Liver (tissue), 9 donors: Measurements from ENCODE around the gene TRAPPC3L. TPM values are rescaled to one million over a fixed set of nuclear protein-coding genes. Genes with fewer than 3 reads are reported as not detected.

Experiments
- DNase-seq: peaks from one replicate; pipeline ENCODE4 v3.0.0-alpha.2; 2017; ENCODE audit warnings: low spot score
- H3K27ac ChIP-seq, 2 donors: one replicate each; pipeline ENCODE4 v1.7.0; 2013; ENCODE audit warnings: inconsistent platforms in 2 of 2, low read length in 2 of 2, control low read depth in 1 of 2, low read depth in 1 of 2, mild to moderate bottlenecking in 1 of 2
- H3K27me3 ChIP-seq, 4 donors: one replicate each; pipeline versions ENCODE4 v1.6.1 to v1.7.0; 2013; ENCODE audit warnings: low read length in 3 of 4, inconsistent platforms in 1 of 4, mild to moderate bottlenecking in 1 of 4, moderate library complexity in 1 of 4; ENCODE audit not compliant: control insufficient read depth in 4 of 4, insufficient read depth in 4 of 4
- H3K36me3 ChIP-seq, 4 donors: one replicate each; pipeline versions ENCODE4 v1.6.1 to v1.7.0; 2013; ENCODE audit warnings: low read length in 3 of 4, mild to moderate bottlenecking in 3 of 4, low read depth in 1 of 4, moderate library complexity in 1 of 4; ENCODE audit not compliant: control insufficient read depth in 4 of 4, insufficient read depth in 3 of 4
- H3K4me1 ChIP-seq, 4 donors: one replicate each; pipeline versions ENCODE4 v1.6.1 to v1.7.0; 2013; ENCODE audit warnings: low read length in 3 of 4, mild to moderate bottlenecking in 3 of 4, moderate library complexity in 1 of 4; ENCODE audit not compliant: control insufficient read depth in 4 of 4, insufficient read depth in 4 of 4
- H3K4me3 ChIP-seq, 3 donors: one replicate each; pipeline versions ENCODE4 v1.6.1 to v1.7.0; 2013; ENCODE audit warnings: low read length in 3 of 3, control low read depth in 1 of 3, low read depth in 1 of 3, mild to moderate bottlenecking in 1 of 3
- H3K9ac ChIP-seq, 2 donors: one replicate each; pipeline ENCODE4 v1.7.0; 2013; ENCODE audit warnings: low read length in 2 of 2, mild to moderate bottlenecking in 2 of 2, moderate library complexity in 2 of 2, control low read depth in 1 of 2, low read depth in 1 of 2
- H3K9me3 ChIP-seq, 4 donors: one replicate each; pipeline versions ENCODE4 v1.6.1 to v1.7.0; 2013; ENCODE audit warnings: low read length in 3 of 4; ENCODE audit not compliant: control insufficient read depth in 4 of 4
- EGR1 ChIP-seq, 2 donors: IDR thresholded peaks; 2 replicates each; pipeline ENCODE4 v1.6.1; 2016 to 2018; ENCODE audit warnings: antibody characterized with exemption in 2 of 2, low read depth in 2 of 2
- FOXA1 ChIP-seq: IDR thresholded peaks from 2 replicates; pipeline ENCODE4 v1.6.1; 2016; ENCODE audit warnings: antibody characterized with exemption
- GABPA ChIP-seq, 2 donors: IDR thresholded peaks in 1 of 2; conservative IDR thresholded peaks in 1 of 2; 2 replicates each; pipeline ENCODE4 v1.6.1; 2016; ENCODE audit warnings: antibody characterized with exemption in 2 of 2, mild to moderate bottlenecking in 1 of 2, moderate library complexity in 1 of 2
- HNF4A ChIP-seq, 2 donors: conservative IDR thresholded peaks; 2 replicates each; pipeline ENCODE4 v1.6.1; 2016; ENCODE audit warnings: antibody characterized with exemption in 2 of 2, mild to moderate bottlenecking in 2 of 2
- JUND ChIP-seq, 2 donors: IDR thresholded peaks; 2 replicates each; pipeline ENCODE4 v1.6.1; 2016; ENCODE audit warnings: antibody characterized with exemption in 2 of 2
- NR2F2 ChIP-seq: IDR thresholded peaks from 2 replicates; pipeline ENCODE4 v1.6.1; 2016; ENCODE audit warnings: antibody characterized with exemption
- RAD21 ChIP-seq, 2 donors: IDR thresholded peaks; 2 replicates each; pipeline ENCODE4 v1.6.1; 2016; ENCODE audit warnings: antibody characterized with exemption in 2 of 2, mild to moderate bottlenecking in 2 of 2
- RXRA ChIP-seq, 2 donors: IDR thresholded peaks; 2 replicates each; pipeline ENCODE4 v1.6.1; 2017 to 2018; ENCODE audit warnings: antibody characterized with exemption in 2 of 2, mild to moderate bottlenecking in 1 of 2
- SP1 ChIP-seq: IDR thresholded peaks from 2 replicates; pipeline ENCODE4 v1.6.1; 2018; ENCODE audit warnings: antibody characterized with exemption, mild to moderate bottlenecking
- YY1 ChIP-seq: IDR thresholded peaks from 2 replicates; pipeline ENCODE4 v1.6.1; 2016; ENCODE audit warnings: antibody characterized with exemption, mild to moderate bottlenecking
- WGBS: extraction: QIAGEN DNeasy Blood & Tissue Kit; methylation state at CpG from one replicate; pipeline ENCODE4 v1.1.7; 2013; 5-methylcytosine and 5-hydroxymethylcytosine counted together
- polyA plus RNA-seq, 2 donors: library from polyadenylated mRNA; stranded (reverse) in 1 of 2; unstranded in 1 of 2; fragments of 200-250 nt in 1 of 2; fragments of >200 nt in 1 of 2; fragmentation: Nextera tagmentation in 1 of 2; extraction: Ambion mirVana in 1 of 2; gene quantifications; one replicate each; pipeline versions ENCODE4 v1.2.1 to v1.2.3, GENCODE V29; 2013 to 2015
- total RNA-seq, 2 donors: library from RNA; depleted of rRNA; stranded (reverse); fragments of >200 nt; gene quantifications; one replicate each; pipeline ENCODE4 v1.2.3, GENCODE V29; 2014
- TF ChIP-seq, protein P1 (sequence below): IDR thresholded peaks from 2 replicates; pipeline ENCODE4 v1.6.1; 2016; ENCODE audit warnings: antibody characterized with exemption
- TF ChIP-seq, protein P2 (sequence below): IDR thresholded peaks from 2 replicates; pipeline ENCODE4 v1.6.1; 2016; ENCODE audit warnings: antibody characterized with exemption
- TF ChIP-seq, protein P3 (sequence below): fragments of 150-350 bp; IDR thresholded peaks from 2 replicates; pipeline ENCODE4 v1.5.1; 2017; ENCODE audit warnings: improper control_type of control experiment, low read depth, low read length; ENCODE audit not compliant: missing input control
- TF ChIP-seq, protein P4 (sequence below): IDR thresholded peaks from 2 replicates; pipeline ENCODE4 v1.6.1; 2016; ENCODE audit warnings: antibody characterized with exemption, mild to moderate bottlenecking
- TF ChIP-seq, protein P5 (sequence below): IDR thresholded peaks from 2 replicates; pipeline ENCODE4 v1.6.1; 2016; ENCODE audit warnings: antibody characterized with exemption
- donor health status: healthy.
- donor health status: healthy.
- donor health status: healthy.
- donor health status: healthy.
- donor health status: healthy.

Gene TRAPPC3L
- total and polyA plus RNA-seq, 4 donors: 0.08 to 0.21 (median 0.16) TPM

DNA sequence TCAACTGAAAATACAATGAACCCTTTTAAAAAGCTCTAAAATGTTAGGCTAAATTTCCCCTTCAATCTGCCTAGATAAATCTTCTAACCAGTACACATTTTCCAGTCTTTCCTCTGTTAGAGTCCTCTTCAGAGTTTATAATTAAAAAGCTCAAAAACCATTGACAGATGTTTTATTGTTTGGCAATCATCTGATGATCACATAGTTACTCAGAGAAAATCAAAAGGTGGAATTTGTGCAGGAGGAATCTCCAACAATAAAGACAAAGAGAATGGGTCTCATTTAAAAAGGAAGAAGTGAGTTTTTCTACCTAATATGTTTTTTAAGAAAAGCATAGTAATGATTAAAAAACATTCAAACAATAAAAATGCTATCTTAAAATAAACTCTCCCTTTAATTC lies 3.1 kb downstream of the TRAPPC3L start:
- no peak overlapping the region for H3K9ac ChIP-seq
- no peaks in the 10 kb centered on the region for H3K4me1 ChIP-seq
- H3K4me3 ChIP-seq: no peak overlapping the region
- H3K9me3 ChIP-seq: no peaks in the 10 kb centered on the region
- peaks cover 0 to 6% (median 2%) of the 10 kb centered on the region in 4 donors for H3K27me3 ChIP-seq
- no peak overlapping the region for H3K27ac ChIP-seq
- H3K36me3 ChIP-seq: no peaks in the 10 kb centered on the region
- no peak for DNase-seq
- TF ChIP-seq, protein P1, sequence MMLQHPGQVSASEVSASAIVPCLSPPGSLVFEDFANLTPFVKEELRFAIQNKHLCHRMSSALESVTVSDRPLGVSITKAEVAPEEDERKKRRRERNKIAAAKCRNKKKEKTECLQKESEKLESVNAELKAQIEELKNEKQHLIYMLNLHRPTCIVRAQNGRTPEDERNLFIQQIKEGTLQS: no peak
- TF ChIP-seq, protein P2, sequence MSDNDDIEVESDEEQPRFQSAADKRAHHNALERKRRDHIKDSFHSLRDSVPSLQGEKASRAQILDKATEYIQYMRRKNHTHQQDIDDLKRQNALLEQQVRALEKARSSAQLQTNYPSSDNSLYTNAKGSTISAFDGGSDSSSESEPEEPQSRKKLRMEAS: no peak
- no peak for TF ChIP-seq RAD21 (IDR thresholded peaks at IDR 0.05)
- TF ChIP-seq JUND (IDR thresholded peaks at IDR 0.05): no peak
- no peak for TF ChIP-seq EGR1 (IDR thresholded peaks at IDR 0.05; ENCODE audit: low read depth in 2 of 2)

DNA sequence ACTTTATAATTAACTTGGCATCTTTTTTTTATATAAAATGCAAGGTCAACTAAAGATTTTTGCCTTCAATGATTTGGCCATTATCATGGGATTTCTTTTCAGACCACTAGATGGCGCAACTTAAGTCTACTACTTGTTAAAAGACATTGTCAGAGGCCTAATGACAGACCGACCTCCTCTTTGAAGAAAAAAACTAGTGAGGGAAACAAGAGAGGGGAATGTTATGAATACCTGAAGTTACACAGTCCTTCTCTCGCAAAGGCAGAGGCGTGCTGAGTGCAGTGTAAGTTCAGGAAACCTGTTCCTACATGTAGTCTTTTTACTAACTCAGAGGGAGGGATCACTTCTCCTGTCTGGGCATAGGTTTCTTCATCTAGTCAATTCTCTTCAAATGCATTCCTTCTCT lies 9.3 kb downstream of the TRAPPC3L start:
- no peak for DNase-seq
- Histone ChIP-seq H3K9ac (no peak overlapping the region), H3K4me1 (peaks cover 0 to 10% (median 0%) of the 10 kb centered on the region in 4 donors), H3K27ac (no peak overlapping the region), H3K4me3 (no peak overlapping the region), H3K9me3 (no peaks in the 10 kb centered on the region), H3K27me3 (peaks cover 0 to 6% (median 1%) of the 10 kb centered on the region in 4 donors), H3K36me3 (no peaks in the 10 kb centered on the region)
- TF ChIP-seq, protein P3, sequence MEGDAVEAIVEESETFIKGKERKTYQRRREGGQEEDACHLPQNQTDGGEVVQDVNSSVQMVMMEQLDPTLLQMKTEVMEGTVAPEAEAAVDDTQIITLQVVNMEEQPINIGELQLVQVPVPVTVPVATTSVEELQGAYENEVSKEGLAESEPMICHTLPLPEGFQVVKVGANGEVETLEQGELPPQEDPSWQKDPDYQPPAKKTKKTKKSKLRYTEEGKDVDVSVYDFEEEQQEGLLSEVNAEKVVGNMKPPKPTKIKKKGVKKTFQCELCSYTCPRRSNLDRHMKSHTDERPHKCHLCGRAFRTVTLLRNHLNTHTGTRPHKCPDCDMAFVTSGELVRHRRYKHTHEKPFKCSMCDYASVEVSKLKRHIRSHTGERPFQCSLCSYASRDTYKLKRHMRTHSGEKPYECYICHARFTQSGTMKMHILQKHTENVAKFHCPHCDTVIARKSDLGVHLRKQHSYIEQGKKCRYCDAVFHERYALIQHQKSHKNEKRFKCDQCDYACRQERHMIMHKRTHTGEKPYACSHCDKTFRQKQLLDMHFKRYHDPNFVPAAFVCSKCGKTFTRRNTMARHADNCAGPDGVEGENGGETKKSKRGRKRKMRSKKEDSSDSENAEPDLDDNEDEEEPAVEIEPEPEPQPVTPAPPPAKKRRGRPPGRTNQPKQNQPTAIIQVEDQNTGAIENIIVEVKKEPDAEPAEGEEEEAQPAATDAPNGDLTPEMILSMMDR: peak; percentile 73
- TF ChIP-seq, protein P1: no peak
- TF ChIP-seq RAD21 (IDR thresholded peaks at IDR 0.05): peak; percentile 75 to 86
- peak in 1 of 2 donors; percentile 5 for TF ChIP-seq HNF4A (conservative IDR thresholded peaks at IDR 0.05)
- WGBS: 12% methylated on average over 4 of the region's 4 CpGs

DNA sequence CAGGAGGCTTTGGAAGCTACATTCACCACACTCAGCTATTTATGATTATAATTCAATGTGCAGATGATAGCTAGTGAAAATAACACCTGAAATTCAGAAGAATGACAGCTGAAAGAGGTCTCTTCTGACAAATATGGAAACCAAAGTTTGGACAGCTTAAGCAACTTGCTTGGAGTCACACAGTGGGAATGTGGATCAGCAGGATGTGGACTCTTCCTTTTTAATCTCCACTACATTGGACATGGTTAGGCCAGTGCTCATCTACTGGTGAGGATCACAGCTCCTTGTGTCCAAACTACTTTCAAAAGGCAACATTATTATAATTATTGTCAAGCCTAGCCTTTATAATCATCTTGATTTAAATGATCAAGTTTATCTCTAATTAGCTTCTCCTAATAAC lies 10.4 kb downstream of the TRAPPC3L start:
- H3K36me3 ChIP-seq: no peaks in the 10 kb centered on the region
- H3K9me3 ChIP-seq: no peaks in the 10 kb centered on the region
- no peak overlapping the region for H3K4me3 ChIP-seq
- no peak overlapping the region for H3K9ac ChIP-seq
- H3K4me1 ChIP-seq: peaks cover 0 to 10% (median 0%) of the 10 kb centered on the region in 4 donors
- no peak for DNase-seq
- H3K27me3 ChIP-seq: peaks cover 0 to 3% (median 0%) of the 10 kb centered on the region in 4 donors
- no peak overlapping the region for H3K27ac ChIP-seq
- TF ChIP-seq, protein P3: no peak
- TF ChIP-seq, protein P2: no peak
- TF ChIP-seq SP1: no peak
- TF ChIP-seq JUND (IDR thresholded peaks at IDR 0.05): no peak
- no peak for TF ChIP-seq NR2F2
- TF ChIP-seq, protein P1: no peak
- no peak for TF ChIP-seq RXRA (IDR thresholded peaks at IDR 0.05)
- no peak for TF ChIP-seq EGR1 (IDR thresholded peaks at IDR 0.05; ENCODE audit: low read depth in 2 of 2)
- TF ChIP-seq RAD21 (IDR thresholded peaks at IDR 0.05): no peak
- no peak for TF ChIP-seq HNF4A (conservative IDR thresholded peaks at IDR 0.05)
- TF ChIP-seq FOXA1: no peak
- TF ChIP-seq, protein P4, sequence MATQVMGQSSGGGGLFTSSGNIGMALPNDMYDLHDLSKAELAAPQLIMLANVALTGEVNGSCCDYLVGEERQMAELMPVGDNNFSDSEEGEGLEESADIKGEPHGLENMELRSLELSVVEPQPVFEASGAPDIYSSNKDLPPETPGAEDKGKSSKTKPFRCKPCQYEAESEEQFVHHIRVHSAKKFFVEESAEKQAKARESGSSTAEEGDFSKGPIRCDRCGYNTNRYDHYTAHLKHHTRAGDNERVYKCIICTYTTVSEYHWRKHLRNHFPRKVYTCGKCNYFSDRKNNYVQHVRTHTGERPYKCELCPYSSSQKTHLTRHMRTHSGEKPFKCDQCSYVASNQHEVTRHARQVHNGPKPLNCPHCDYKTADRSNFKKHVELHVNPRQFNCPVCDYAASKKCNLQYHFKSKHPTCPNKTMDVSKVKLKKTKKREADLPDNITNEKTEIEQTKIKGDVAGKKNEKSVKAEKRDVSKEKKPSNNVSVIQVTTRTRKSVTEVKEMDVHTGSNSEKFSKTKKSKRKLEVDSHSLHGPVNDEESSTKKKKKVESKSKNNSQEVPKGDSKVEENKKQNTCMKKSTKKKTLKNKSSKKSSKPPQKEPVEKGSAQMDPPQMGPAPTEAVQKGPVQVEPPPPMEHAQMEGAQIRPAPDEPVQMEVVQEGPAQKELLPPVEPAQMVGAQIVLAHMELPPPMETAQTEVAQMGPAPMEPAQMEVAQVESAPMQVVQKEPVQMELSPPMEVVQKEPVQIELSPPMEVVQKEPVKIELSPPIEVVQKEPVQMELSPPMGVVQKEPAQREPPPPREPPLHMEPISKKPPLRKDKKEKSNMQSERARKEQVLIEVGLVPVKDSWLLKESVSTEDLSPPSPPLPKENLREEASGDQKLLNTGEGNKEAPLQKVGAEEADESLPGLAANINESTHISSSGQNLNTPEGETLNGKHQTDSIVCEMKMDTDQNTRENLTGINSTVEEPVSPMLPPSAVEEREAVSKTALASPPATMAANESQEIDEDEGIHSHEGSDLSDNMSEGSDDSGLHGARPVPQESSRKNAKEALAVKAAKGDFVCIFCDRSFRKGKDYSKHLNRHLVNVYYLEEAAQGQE: no peak
- no peak for TF ChIP-seq GABPA (IDR thresholded peaks at IDR 0.05 in 1 of 2, conservative IDR thresholded peaks at IDR 0.05 in 1 of 2)
- TF ChIP-seq YY1: no peak
- TF ChIP-seq, protein P5, sequence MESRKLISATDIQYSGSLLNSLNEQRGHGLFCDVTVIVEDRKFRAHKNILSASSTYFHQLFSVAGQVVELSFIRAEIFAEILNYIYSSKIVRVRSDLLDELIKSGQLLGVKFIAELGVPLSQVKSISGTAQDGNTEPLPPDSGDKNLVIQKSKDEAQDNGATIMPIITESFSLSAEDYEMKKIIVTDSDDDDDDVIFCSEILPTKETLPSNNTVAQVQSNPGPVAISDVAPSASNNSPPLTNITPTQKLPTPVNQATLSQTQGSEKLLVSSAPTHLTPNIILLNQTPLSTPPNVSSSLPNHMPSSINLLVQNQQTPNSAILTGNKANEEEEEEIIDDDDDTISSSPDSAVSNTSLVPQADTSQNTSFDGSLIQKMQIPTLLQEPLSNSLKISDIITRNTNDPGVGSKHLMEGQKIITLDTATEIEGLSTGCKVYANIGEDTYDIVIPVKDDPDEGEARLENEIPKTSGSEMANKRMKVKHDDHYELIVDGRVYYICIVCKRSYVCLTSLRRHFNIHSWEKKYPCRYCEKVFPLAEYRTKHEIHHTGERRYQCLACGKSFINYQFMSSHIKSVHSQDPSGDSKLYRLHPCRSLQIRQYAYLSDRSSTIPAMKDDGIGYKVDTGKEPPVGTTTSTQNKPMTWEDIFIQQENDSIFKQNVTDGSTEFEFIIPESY: no peak
